Cardiac fibroblast (primary cell): ENCODE results near the gene SERTAD2.

Experiments
- DNase-seq, 2 donors: peaks; one replicate each; pipeline versions ENCODE4 v3.0.0 to v3.0.0-alpha.2; 2010; ENCODE audit warnings: low read depth in 2 of 2
- H3K4me3 ChIP-seq, 2 donors: replicated peaks in 1 of 2; 1 replicate in 1 of 2; 2 replicates in 1 of 2; pipeline ENCODE4 v1.5.1; 2011; ENCODE audit warnings: low read depth in 2 of 2, low read length in 2 of 2, mild to moderate bottlenecking in 2 of 2, moderate library complexity in 1 of 2
- TF ChIP-seq, protein P1 (sequence below): IDR thresholded peaks from one replicate; pipeline ENCODE4 v1.5.1; 2011; ENCODE audit warnings: low read depth, mild to moderate bottlenecking, low read length, inconsistent platforms

SERTAD2 gene

DNA sequence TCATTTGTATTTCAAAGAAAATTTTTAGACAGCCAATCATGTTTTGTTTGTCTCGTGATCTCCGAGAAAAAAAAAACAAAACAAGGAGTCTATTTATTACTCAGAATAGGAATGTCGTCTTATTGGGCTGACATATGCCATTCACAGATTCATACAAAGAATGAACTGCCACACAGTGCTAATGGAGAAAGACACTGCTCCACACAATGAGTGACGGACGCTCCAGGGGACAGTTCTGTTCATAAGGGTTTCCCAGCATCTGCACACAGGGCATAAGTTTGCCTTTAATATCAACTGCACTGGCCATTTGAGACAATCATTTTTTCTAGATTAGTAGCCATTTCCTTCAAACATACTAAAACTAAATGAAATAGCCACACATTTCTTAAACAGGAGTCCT lies 3.4 kb downstream of the SERTAD2 start:
- TF ChIP-seq, protein P1, sequence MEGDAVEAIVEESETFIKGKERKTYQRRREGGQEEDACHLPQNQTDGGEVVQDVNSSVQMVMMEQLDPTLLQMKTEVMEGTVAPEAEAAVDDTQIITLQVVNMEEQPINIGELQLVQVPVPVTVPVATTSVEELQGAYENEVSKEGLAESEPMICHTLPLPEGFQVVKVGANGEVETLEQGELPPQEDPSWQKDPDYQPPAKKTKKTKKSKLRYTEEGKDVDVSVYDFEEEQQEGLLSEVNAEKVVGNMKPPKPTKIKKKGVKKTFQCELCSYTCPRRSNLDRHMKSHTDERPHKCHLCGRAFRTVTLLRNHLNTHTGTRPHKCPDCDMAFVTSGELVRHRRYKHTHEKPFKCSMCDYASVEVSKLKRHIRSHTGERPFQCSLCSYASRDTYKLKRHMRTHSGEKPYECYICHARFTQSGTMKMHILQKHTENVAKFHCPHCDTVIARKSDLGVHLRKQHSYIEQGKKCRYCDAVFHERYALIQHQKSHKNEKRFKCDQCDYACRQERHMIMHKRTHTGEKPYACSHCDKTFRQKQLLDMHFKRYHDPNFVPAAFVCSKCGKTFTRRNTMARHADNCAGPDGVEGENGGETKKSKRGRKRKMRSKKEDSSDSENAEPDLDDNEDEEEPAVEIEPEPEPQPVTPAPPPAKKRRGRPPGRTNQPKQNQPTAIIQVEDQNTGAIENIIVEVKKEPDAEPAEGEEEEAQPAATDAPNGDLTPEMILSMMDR = no peak
- DNase-seq = no peak
- no peak overlapping the region for H3K4me3 ChIP-seq

DNA sequence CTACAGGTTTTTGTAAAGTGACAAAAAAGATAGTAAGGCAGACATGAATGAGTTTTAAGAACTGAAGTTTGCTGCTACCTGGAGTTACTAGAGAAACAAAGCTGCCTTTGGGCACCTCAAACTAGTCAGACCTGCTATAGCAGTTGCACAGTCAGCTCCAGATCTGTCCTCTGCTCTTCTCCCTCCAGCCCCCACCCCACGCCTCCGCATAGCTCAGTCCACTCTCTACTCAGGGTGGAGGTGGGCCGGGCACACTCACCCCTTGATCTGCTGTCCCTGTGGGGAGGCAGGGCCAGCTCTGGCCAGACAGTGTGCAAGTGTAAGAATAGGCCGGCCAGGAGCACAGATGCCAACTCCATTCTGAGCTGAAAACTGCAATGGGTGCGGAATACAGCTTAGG lies 4.1 kb downstream of the SERTAD2 start:
- TF ChIP-seq, protein P1 = no peak
- DNase-seq = no peak
- H3K4me3 ChIP-seq = no peak overlapping the region

GRCh38 chr2:64649013-64649484 lies 4.7 kb downstream of the SERTAD2 start:
- no peak overlapping the region for H3K4me3 ChIP-seq
- TF ChIP-seq, protein P1 = no peak
- DNase-seq = no peak

GRCh38 chr2:64646007-64646880 lies 7.5 kb downstream of the SERTAD2 start:
- peak; percentile 85 to 87 for DNase-seq
- TF ChIP-seq, protein P1 = peak; percentile 90
- H3K4me3 ChIP-seq = no peak overlapping the region

DNA sequence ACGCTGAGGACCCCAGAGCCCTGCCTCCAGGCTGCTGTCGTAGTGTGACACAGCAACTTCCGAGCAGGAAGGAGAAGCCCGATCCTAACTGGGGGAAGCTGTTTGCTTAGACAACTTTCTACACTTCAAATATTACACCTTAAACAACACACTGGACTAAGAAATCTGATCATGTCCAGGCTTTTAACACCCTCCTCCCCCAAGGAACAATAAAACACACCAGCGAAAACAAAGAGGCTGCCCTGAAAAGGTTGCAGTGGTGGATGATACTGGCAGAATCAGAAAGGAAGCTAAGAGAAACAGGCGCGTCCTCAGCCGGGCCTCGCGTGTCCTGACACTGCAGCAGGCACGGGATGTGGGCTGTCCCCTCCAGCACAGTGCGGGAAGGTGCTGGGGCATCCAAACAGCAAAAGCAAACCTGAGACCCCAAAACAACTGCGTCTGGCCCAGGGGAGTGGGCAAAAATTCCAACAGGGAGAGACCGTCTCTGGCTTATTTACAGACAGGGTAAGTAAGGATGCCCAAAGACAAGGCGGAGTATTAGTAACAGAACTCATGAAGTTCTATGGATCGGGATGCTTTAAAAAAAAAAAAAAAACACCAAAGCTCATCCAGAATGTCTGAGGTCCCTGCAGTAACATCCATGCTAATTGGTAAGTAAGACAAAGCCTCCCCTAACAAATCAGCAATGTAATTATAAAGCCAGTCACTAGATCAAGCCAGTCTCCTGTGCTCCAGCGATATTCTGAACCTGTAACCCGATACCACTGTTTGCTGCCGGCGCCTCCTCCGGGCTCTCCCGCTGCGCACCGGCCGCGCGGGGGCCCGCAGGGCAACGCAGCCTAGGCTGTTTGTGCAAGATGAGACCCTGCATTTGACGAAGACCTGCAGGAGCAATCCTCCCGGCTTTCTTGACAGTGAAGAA lies 9.0 kb downstream of the SERTAD2 start:
- DNase-seq = peak; percentile 82 to 89
- TF ChIP-seq, protein P1 = no peak
- H3K4me3 ChIP-seq = peak overlapping the region; percentile 48 to 54

GRCh38 chr2:64643838-64644457 lies 9.8 kb downstream of the SERTAD2 start:
- TF ChIP-seq, protein P1 = no peak
- no peak for DNase-seq
- peak overlapping the region; percentile 48 to 54 for H3K4me3 ChIP-seq
